K562 (cell line): ENCODE data around the gene MSH3. TPM values are rescaled to one million over a fixed set of nuclear protein-coding genes. Genes with fewer than 3 reads are reported as not detected.
"Not testable (repeated sequence)": the region's sequence is repeated elsewhere in the genome, so short reads cannot be mapped to it uniquely, and the experiment has no call there.

Source experiments
- ATAC-seq: fragments of 200-7000 bp; cut with Tn5 transposase; 3 replicates; pipeline ENCODE4 v1.9.1; 2020; ENCODE audit warnings: moderate library complexity
- BruUV-seq: library from RNA; stranded (reverse); fragments of 400-500 nt; replicated peaks from 2 replicates; lab custom pipeline; 2021; lab: Mats Ljungman, UMichigan
- CTCF ChIA-PET: fragments of 300-600 bp; formaldehyde crosslinking; extraction: SDS; loops from one replicate; lab custom pipeline; 2021; ENCODE audit warnings: low intra/inter-chr PET ratio; lab: Yijun Ruan, JAX
- POLR2A ChIA-PET: fragments of 300-600, 350-650 bp; sonication (Branson Sonifier 250); formaldehyde crosslinking; extraction: SDS; loops from one replicate; lab custom pipeline; 2021; ENCODE audit warnings: antibody characterized with exemption, inconsistent platforms; lab: Yijun Ruan, JAX
- DNase-seq, 4 experiments: peaks; one replicate each; pipeline versions ENCODE4 v3.0.0 to v3.0.0-alpha.2; 2011 to 2018; ENCODE audit warnings: low spot score in 3 of 4, mixed read lengths in 3 of 4; ENCODE audit errors: extremely low read depth in 1 of 4
- FAIRE-seq: peaks from 2 replicates; lab custom pipeline; 2011; peaks lifted over from hg19 to GRCh38; lab: Jason Lieb, UNC
- H2AFZ ChIP-seq: 2 replicates; pipeline ENCODE4 v1.6.0; 2011; ENCODE audit warnings: low read depth, low read length, control low read depth, inconsistent platforms
- H3K27ac ChIP-seq: fragments of 200-600 bp; 3 replicates; pipeline ENCODE4 v1.8.0; 2011; ENCODE audit warnings: low read depth, mild to moderate bottlenecking, control low read depth, inconsistent platforms, low read length, moderate library complexity, mixed read lengths; ENCODE audit errors: extremely low read depth
- H3K27me3 ChIP-seq, 2 experiments: fragments of 300-600 bp in 1 of 2; 2 replicates in 1 of 2; 3 replicates in 1 of 2; pipeline versions ENCODE4 v1.6.0 to v1.8.0; 2011; ENCODE audit warnings: inconsistent platforms in 2 of 2, low read length in 2 of 2, mild to moderate bottlenecking in 1 of 2, mixed read lengths in 1 of 2, moderate library complexity in 1 of 2; ENCODE audit not compliant: control insufficient read depth in 2 of 2, insufficient read depth in 2 of 2
- H3K36me3 ChIP-seq: fragments of 300-600 bp; 3 replicates; pipeline ENCODE4 v1.8.0; 2011; ENCODE audit warnings: mild to moderate bottlenecking, low read length, inconsistent platforms; ENCODE audit not compliant: control insufficient read depth, insufficient read depth
- H3K4me1 ChIP-seq, 2 experiments: fragments of 200-600 bp in 1 of 2; replicated peaks in 1 of 2; 2 replicates in 1 of 2; 3 replicates in 1 of 2; pipeline versions ENCODE4 v1.5.1 to v1.8.0; 2011; ENCODE audit warnings: inconsistent platforms in 2 of 2, low read length in 2 of 2, mild to moderate bottlenecking in 1 of 2, mixed read lengths in 1 of 2, moderate library complexity in 1 of 2; ENCODE audit not compliant: control insufficient read depth in 2 of 2, insufficient read depth in 2 of 2
- H3K4me2 ChIP-seq: 2 replicates; pipeline ENCODE4 v1.6.1; 2011; ENCODE audit warnings: low read length, control low read depth, inconsistent platforms, mixed read lengths; ENCODE audit not compliant: insufficient read depth
- H3K4me3 ChIP-seq: fragments of 200-600 bp; sonication (generic), shearing (Covaris generic); 2 replicates; pipeline ENCODE4 v1.5.1; 2016; ENCODE audit warnings: control low read depth, inconsistent platforms
- H3K79me2 ChIP-seq: fragments of 200-600 bp; 3 replicates; pipeline ENCODE4 v1.8.0; 2011; ENCODE audit warnings: low read length, inconsistent platforms; ENCODE audit not compliant: control insufficient read depth, insufficient read depth
- H3K9ac ChIP-seq, 2 experiments: 2 replicates each; pipeline versions ENCODE4 v1.6.0 to v1.6.1; 2011; ENCODE audit warnings: low read depth in 2 of 2, low read length in 2 of 2, control low read depth in 1 of 2, inconsistent platforms in 1 of 2, mild to moderate bottlenecking in 1 of 2, mixed read lengths in 1 of 2; ENCODE audit not compliant: insufficient read depth in 1 of 2
- H3K9me1 ChIP-seq: one replicate; pipeline ENCODE4 v1.6.0; 2011; ENCODE audit warnings: inconsistent platforms, mild to moderate bottlenecking, low read length, moderate library complexity; ENCODE audit not compliant: control insufficient read depth, insufficient read depth
- H3K9me3 ChIP-seq: replicated peaks from 2 replicates; pipeline ENCODE4 v1.5.1; 2011; ENCODE audit warnings: low read depth, low read length, inconsistent platforms; ENCODE audit not compliant: control insufficient read depth, insufficient read depth
- H4K20me1 ChIP-seq: replicated peaks from 2 replicates; pipeline ENCODE4 v1.6.1; 2011; ENCODE audit warnings: low read length, inconsistent platforms, mixed read lengths; ENCODE audit not compliant: control insufficient read depth, insufficient read depth
- DEAF1 ChIP-seq: fragments of 450-650 bp; formaldehyde crosslinking; IDR thresholded peaks from 2 replicates; pipeline ENCODE4 v1.4.0; 2020; ENCODE audit warnings: mild to moderate bottlenecking, moderate library complexity
- POLR2A ChIP-seq: fragments of 450-650 bp; conservative IDR thresholded peaks from 2 replicates; pipeline ENCODE4 v1.6.1; 2016
- RAD21 ChIP-seq, 2 experiments: fragments of 250-450 bp in 1 of 2; fragments of 450-650 bp in 1 of 2; sonication (Bioruptor Pico) in 1 of 2; formaldehyde crosslinking in 1 of 2; IDR thresholded peaks in 1 of 2; conservative IDR thresholded peaks in 1 of 2; 2 replicates each; pipeline versions ENCODE4 v1.4.0 to v1.8.0; 2020 to 2022; ENCODE audit warnings: mild to moderate bottlenecking in 2 of 2, moderate library complexity in 1 of 2
- RBM17 ChIP-seq: fragments of 200-400 bp; formaldehyde crosslinking; IDR thresholded peaks from 2 replicates; pipeline ENCODE4 v1.6.1; 2017; ENCODE audit warnings: low read depth, mild to moderate bottlenecking, low read length, borderline replicate concordance
- ZNF79 ChIP-seq: fragments of 250-450 bp; sonication (Bioruptor Pico); IDR thresholded peaks from 2 replicates; pipeline ENCODE4 v1.4.0; 2020; ENCODE audit warnings: low read depth, mild to moderate bottlenecking, moderate library complexity
- WGBS: fragments of 100-300 bp; shearing (Covaris generic); methylation state at CpG from one replicate; pipeline ENCODE4 v1.1.6; 2016; ENCODE audit warnings: low coverage, mixed read lengths; ENCODE audit not compliant: insufficient coverage; ENCODE audit errors: missing lambda C conversion rate; 5-methylcytosine and 5-hydroxymethylcytosine counted together
- in situ Hi-C: fragments of 300-500 bp; cut with MboI; formaldehyde crosslinking; loops from 4 replicates; pipeline ENCODE4 v1.15.0; 2018; ENCODE audit warnings: inconsistent platforms, mixed read lengths
- intact Hi-C: fragments of 100-400 bp; cut with micrococcal nuclease; formaldehyde crosslinking; loops from 2 replicates; pipeline ENCODE4 v1.14.2; 2022
- polyA plus RNA-seq, 8 experiments: library from polyadenylated mRNA; depleted of rRNA in 4 of 8; stranded (reverse) in 5 of 8; unstranded in 3 of 8; fragments of >200 nt; fragmentation: Nextera tagmentation in 2 of 8; fragmentation: Illumina TruSeq in 1 of 8; extraction: Ambion mirVana in 2 of 8; extraction: Trizol in 1 of 8; gene quantifications; 2 replicates each; pipeline versions ENCODE4 v1.2.1 to v1.2.3, GENCODE V29; 2011 to 2014; ENCODE audit warnings: inconsistent platforms in 1 of 8, missing spikeins in 1 of 8
- total RNA-seq, 7 experiments: library from RNA; depleted of rRNA in 6 of 7; stranded (reverse); fragments of >200 nt in 6 of 7; fragmentation: Illumina TruSeq in 2 of 7; extraction: Trizol in 2 of 7; gene quantifications; 2 replicates each; pipeline versions ENCODE4 v1.2.1 to v1.2.3, GENCODE V29; 2011 to 2021; ENCODE audit warnings: low replicate concordance in 1 of 7

The MSH3 gene
- total and polyA plus RNA-seq, 9 of the 15 experiments (the other 6 are each of a cell fraction or from before 2014, with no cell fraction given): 3.9 to 17.2 (median 13.2) TPM

GRCh38 chr5:80877592-80877991, 223.1 kb downstream of the MSH3 start:
- TF ChIP-seq ZNF79 (no peak), RAD21 (CRISPR knock-in tag; conservative IDR thresholded peaks at IDR 0.05 in 1 of 2, IDR thresholded peaks at IDR 0.05 in 1 of 2) (no peak)
- Histone ChIP-seq H3K79me2 (no peaks in the 10 kb centered on the region), H3K4me2 (no peak overlapping the region), H3K9ac (peak overlapping the region in 1 of 2 experiments; percentile 76; a peak in 2 of 4 replicates), H4K20me1 (no peaks in the 10 kb centered on the region), H3K36me3 (peaks cover 24% of the 10 kb centered on the region; the same call in 2 of the 3 replicates), H3K27me3 (no peaks in the 10 kb centered on the region), H3K9me3 (no peaks in the 10 kb centered on the region), H3K27ac (no peak overlapping the region), H3K9me1 (no peaks in the 10 kb centered on the region), H3K4me1 (no peaks in the 10 kb centered on the region), H3K4me3 (no peak overlapping the region), H2AFZ (no peak overlapping the region)
- DNase-seq (no peak), ATAC-seq (no peak), FAIRE-seq (no peak)
- CTCF ChIA-PET: no interaction called here
- BruUV-seq: no TSS peak
- intact Hi-C loops: no loop called here
- POLR2A ChIA-PET: no interaction called here
- in situ Hi-C loops: no loop called here
- 62% methylated on average over 3 of the region's 3 CpGs for WGBS

- intact Hi-C loops: no loop called here
- no TSS peak for BruUV-seq
- H4K20me1 ChIP-seq: no peaks in the 10 kb centered on the region
- 82% methylated on average over 4 of the region's 4 CpGs for WGBS
- CTCF ChIA-PET: no interaction called here
- FAIRE-seq: no peak
- no peak overlapping the region for H3K4me2 ChIP-seq
- H3K27me3 ChIP-seq: no peaks in the 10 kb centered on the region
- no peak overlapping the region for H3K4me3 ChIP-seq
- in situ Hi-C loops: no loop called here
- H3K9me1 ChIP-seq: no peaks in the 10 kb centered on the region
- no peak for TF ChIP-seq POLR2A
- no peak for TF ChIP-seq DEAF1
- no peak for TF ChIP-seq RBM17
- peaks cover 8% of the 10 kb centered on the region; the same call in 1 of the 3 replicates for H3K36me3 ChIP-seq
- H2AFZ ChIP-seq: no peak overlapping the region
- no peak for DNase-seq
- POLR2A ChIA-PET: interaction anchor here (1.0 kb wide), 1 partner anchor 10 kb away, joined by 3 read pairs; no protein-coding TSS in a partner anchor
- H3K9me3 ChIP-seq: no peaks in the 10 kb centered on the region
- H3K4me1 ChIP-seq: peaks cover 0 to 6% of the 10 kb centered on the region in 2 experiments; a peak in 2 of 5 replicates
- ATAC-seq: no peak
- no peak overlapping the region for H3K27ac ChIP-seq
- no peaks in the 10 kb centered on the region for H3K79me2 ChIP-seq
- no peak overlapping the region for H3K9ac ChIP-seq
Observed at GRCh38 chr5:80881726-80882125, 227.3 kb downstream of the MSH3 start.

- CTCF ChIA-PET, H3K9ac ChIP-seq, POLR2A ChIA-PET, H4K20me1 ChIP-seq, H3K27me3 ChIP-seq, H3K4me1 ChIP-seq, H3K79me2 ChIP-seq, intact Hi-C loops, DNase-seq, FAIRE-seq, in situ Hi-C loops, H3K4me2 ChIP-seq, ATAC-seq, H3K4me3 ChIP-seq, H2AFZ ChIP-seq, H3K9me3 ChIP-seq, H3K9me1 ChIP-seq, BruUV-seq, H3K36me3 ChIP-seq, H3K27ac ChIP-seq: not testable (repeated sequence)
- WGBS: 54% methylated on average over 3 of the region's 3 CpGs
Observed at GRCh38 chr5:80883390-80883789, 228.9 kb downstream of the MSH3 start.
